GM20431 (cell line): Measurements from ENCODE around the gene SLC25A33.

Experiments
- in situ Hi-C: fragments of 300-500 bp; cut with MseI, MboI; formaldehyde crosslinking; loops from one replicate; pipeline ENCODE4 v1.15.0; 2020; ENCODE audit warnings: low sequenced_read_pairs; ENCODE audit not compliant: unreplicated experiment

The SLC25A33 gene

GRCh38 chr1:9597361-9598315 lies 58.4 kb downstream of the SLC25A33 start:
- in situ Hi-C loops: no loop called here

GRCh38 chr1:9598316-9598700 lies 59.0 kb downstream of the SLC25A33 start:
- in situ Hi-C loops: no loop called here

GRCh38 chr1:9599741-9600140 lies 60.5 kb downstream of the SLC25A33 start:
- in situ Hi-C loops: loop anchor here (25.0 kb wide), 1 partner anchor 263 kb away; no protein-coding TSS in a partner anchor

- in situ Hi-C loops: loop anchor here (25.0 kb wide), 1 partner anchor 261 kb away; no protein-coding TSS in a partner anchor
Observed at GRCh38 chr1:9600861-9601834, 61.9 kb downstream of the SLC25A33 start.

- in situ Hi-C loops: loop anchor here (25.0 kb wide), 1 partner anchor 260 kb away; no protein-coding TSS in a partner anchor
Observed at GRCh38 chr1:9601942-9602793, 62.9 kb downstream of the SLC25A33 start.

GRCh38 chr1:9602794-9603167 lies 63.5 kb downstream of the SLC25A33 start:
- in situ Hi-C loops: loop anchor here (25.0 kb wide), 1 partner anchor 260 kb away; no protein-coding TSS in a partner anchor

GRCh38 chr1:9603307-9603706 lies 64.0 kb downstream of the SLC25A33 start:
- in situ Hi-C loops: loop anchor here (25.0 kb wide), 1 partner anchor 259 kb away; no protein-coding TSS in a partner anchor

- in situ Hi-C loops: loop anchor here (25.0 kb wide), 1 partner anchor 258 kb away; no protein-coding TSS in a partner anchor
Observed at GRCh38 chr1:9603766-9604753, 64.8 kb downstream of the SLC25A33 start.

- in situ Hi-C loops: loop anchor here (25.0 kb wide), 1 partner anchor 257 kb away; no protein-coding TSS in a partner anchor
Observed at GRCh38 chr1:9604836-9605235, 65.6 kb downstream of the SLC25A33 start.

- in situ Hi-C loops: loop anchor here (25.0 kb wide), 1 partner anchor 256 kb away; no protein-coding TSS in a partner anchor
Observed at GRCh38 chr1:9605946-9606455, 66.7 kb downstream of the SLC25A33 start.

GRCh38 chr1:9606458-9606857 lies 67.2 kb downstream of the SLC25A33 start:
- in situ Hi-C loops: loop anchor here (25.0 kb wide), 1 partner anchor 256 kb away; no protein-coding TSS in a partner anchor

GRCh38 chr1:9606948-9607347 lies 67.7 kb downstream of the SLC25A33 start:
- in situ Hi-C loops: loop anchor here (25.0 kb wide), 1 partner anchor 255 kb away; no protein-coding TSS in a partner anchor

- in situ Hi-C loops: loop anchor here (25.0 kb wide), 1 partner anchor 255 kb away; no protein-coding TSS in a partner anchor
Observed at GRCh38 chr1:9607352-9607751, 68.1 kb downstream of the SLC25A33 start.

GRCh38 chr1:9609998-9610397 lies 70.7 kb downstream of the SLC25A33 start:
- in situ Hi-C loops: loop anchor here (25.0 kb wide), 1 partner anchor 252 kb away; no protein-coding TSS in a partner anchor

- in situ Hi-C loops: loop anchor here (25.0 kb wide), 1 partner anchor 252 kb away; no protein-coding TSS in a partner anchor
Observed at GRCh38 chr1:9610548-9610947, 71.3 kb downstream of the SLC25A33 start.

GRCh38 chr1:9611716-9612115 lies 72.5 kb downstream of the SLC25A33 start:
- in situ Hi-C loops: loop anchor here (25.0 kb wide), 1 partner anchor 251 kb away; no protein-coding TSS in a partner anchor

GRCh38 chr1:9612162-9612845 lies 73.0 kb downstream of the SLC25A33 start:
- in situ Hi-C loops: loop anchor here (25.0 kb wide), 1 partner anchor 250 kb away; no protein-coding TSS in a partner anchor
